HCT116 (cell line): ENCODE data around the gene C5orf58. TPM values are rescaled to one million over a fixed set of nuclear protein-coding genes. Genes with fewer than 3 reads are reported as not detected.

Experiments
- ATAC-seq: fragments of 200-7000 bp; cut with Tn5 transposase; 2 replicates; pipeline ENCODE4 v1.9.1; 2020; ENCODE audit warnings: mild to moderate bottlenecking, moderate library complexity
- BruUV-seq: library from RNA; stranded (reverse); fragments of 400-500 nt; replicated peaks from 2 replicates; lab custom pipeline; 2021; lab: Mats Ljungman, UMichigan
- CTCF ChIA-PET: fragments of 300-600 bp; sonication (Branson Sonifier 250); formaldehyde crosslinking; loops from one replicate; lab custom pipeline; 2021; ENCODE audit warnings: antibody characterized with exemption; lab: Charles Lee
- POLR2A ChIA-PET: fragments of 300-600, 350-600 bp; sonication (Branson Sonifier 250); formaldehyde crosslinking; loops from one replicate; lab custom pipeline; 2021; ENCODE audit warnings: antibody characterized with exemption; lab: Charles Lee
- RAD21 ChIA-PET, 2 experiments: fragments of 300-600 bp; sonication (Branson Sonifier 250); formaldehyde crosslinking; loops; one replicate each; lab custom pipeline; 2023; ENCODE audit warnings: low total read pairs in 2 of 2; ENCODE audit not compliant: uncharacterized antibody in 2 of 2, unreplicated experiment in 2 of 2, low non-redundant PET in 1 of 2; lab: Charles Lee
- DNase-seq: peaks from one replicate; pipeline ENCODE4 v3.0.0-alpha.2; 2010; ENCODE audit warnings: low read depth, low spot score
- H2AFZ ChIP-seq: fragments of 200-600 bp; shearing (Covaris generic), sonication (generic); 2 replicates; pipeline ENCODE4 v1.6.1; 2017; ENCODE audit warnings: low read depth, mixed run types, mixed read lengths, antibody characterized with exemption, low read length; ENCODE audit not compliant: poor library complexity, severe bottlenecking
- H3K27ac ChIP-seq: 2 replicates; pipeline ENCODE4 v1.5.1; 2012; ENCODE audit warnings: low read depth, low read length
- H3K27me3 ChIP-seq: fragments of 200-600 bp; sonication (generic); 2 replicates; pipeline ENCODE4 v1.6.1; 2016; ENCODE audit warnings: mixed run types, low read length, mixed read lengths; ENCODE audit not compliant: insufficient read depth
- H3K36me3 ChIP-seq, 2 experiments: fragments of 200-500 bp in 1 of 2; fragments of 200-600 bp in 1 of 2; sonication (Bioruptor generic) in 1 of 2; sonication (generic) in 1 of 2; 2 replicates each; pipeline versions ENCODE4 v1.5.1 to v1.6.1; 2014 to 2016; ENCODE audit warnings: low read length in 2 of 2, inconsistent platforms in 1 of 2, mixed read lengths in 1 of 2, mixed run types in 1 of 2; ENCODE audit not compliant: insufficient read depth in 2 of 2, control insufficient read depth in 1 of 2
- H3K4me1 ChIP-seq, 2 experiments: fragments of 200-600 bp in 1 of 2; sonication (generic) in 1 of 2; 2 replicates each; pipeline versions ENCODE4 v1.5.1 to v1.6.1; 2012 to 2017; ENCODE audit warnings: low read length in 2 of 2, inconsistent platforms in 1 of 2, mild to moderate bottlenecking in 1 of 2, mixed read lengths in 1 of 2, mixed run types in 1 of 2, moderate library complexity in 1 of 2; ENCODE audit not compliant: insufficient read depth in 2 of 2, control insufficient read depth in 1 of 2
- H3K4me2 ChIP-seq: fragments of 200-600 bp; sonication (generic); 2 replicates; pipeline ENCODE4 v1.6.1; 2017; ENCODE audit warnings: mixed run types, low read length, mixed read lengths
- H3K4me3 ChIP-seq, 2 experiments: fragments of 200-600 bp in 1 of 2; sonication (generic) in 1 of 2; replicated peaks in 1 of 2; 2 replicates each; pipeline ENCODE4 v1.5.1; 2011 to 2016; ENCODE audit warnings: low read length in 2 of 2, control low read depth in 1 of 2, low read depth in 1 of 2, mild to moderate bottlenecking in 1 of 2, mixed read lengths in 1 of 2, mixed run types in 1 of 2
- H3K79me2 ChIP-seq: fragments of 200-600 bp; sonication (generic); 2 replicates; pipeline ENCODE4 v1.6.1; 2017; ENCODE audit warnings: mild to moderate bottlenecking, mixed run types, low read length, moderate library complexity, mixed read lengths; ENCODE audit not compliant: insufficient read depth
- H3K9ac ChIP-seq: fragments of 200-600 bp; sonication (generic); 2 replicates; pipeline ENCODE4 v1.6.1; 2016; ENCODE audit warnings: low read length, mixed read lengths
- H3K9me2 ChIP-seq: fragments of 200-600 bp; sonication (generic), shearing (Covaris generic); 2 replicates; pipeline ENCODE4 v1.6.1; 2017; ENCODE audit warnings: mixed run types, mild to moderate bottlenecking, moderate library complexity; ENCODE audit not compliant: insufficient read depth
- H3K9me3 ChIP-seq, 2 experiments: fragments of 200-500 bp in 1 of 2; fragments of 200-600 bp in 1 of 2; sonication (Bioruptor generic) in 1 of 2; sonication (generic) in 1 of 2; 2 replicates each; pipeline ENCODE4 v1.6.1; 2014 to 2017; ENCODE audit warnings: low read length in 2 of 2, mixed read lengths in 2 of 2, inconsistent platforms in 1 of 2, low read depth in 1 of 2, mild to moderate bottlenecking in 1 of 2, mixed run types in 1 of 2, moderate library complexity in 1 of 2; ENCODE audit not compliant: control insufficient read depth in 1 of 2, insufficient read depth in 1 of 2
- H4K20me1 ChIP-seq: fragments of 200-600 bp; sonication (generic), shearing (Covaris generic); 2 replicates; pipeline ENCODE4 v1.6.1; 2017; ENCODE audit warnings: mixed run types, mild to moderate bottlenecking, moderate library complexity; ENCODE audit not compliant: insufficient read depth
- ATF3 ChIP-seq: IDR thresholded peaks from 2 replicates; pipeline ENCODE4 v1.6.1; 2012
- EZH2phosphoT487 ChIP-seq: fragments of 200-600 bp; IDR thresholded peaks from 2 replicates; pipeline ENCODE4 v1.6.1; 2018; ENCODE audit warnings: antibody characterized with exemption, borderline replicate concordance
- FOSL1 ChIP-seq: IDR thresholded peaks from 2 replicates; pipeline ENCODE4 v1.6.1; 2012; ENCODE audit warnings: low read depth
- JUND ChIP-seq: IDR thresholded peaks from 2 replicates; pipeline ENCODE4 v1.6.1; 2012
- POLR2A ChIP-seq: IDR thresholded peaks from 2 replicates; pipeline ENCODE4 v1.7.0; 2011; ENCODE audit warnings: borderline replicate concordance; ENCODE audit not compliant: insufficient read depth, insufficient read length; ENCODE audit errors: extremely low read depth
- POLR2AphosphoS5 ChIP-seq: IDR thresholded peaks from 2 replicates; pipeline ENCODE4 v1.6.1; 2011; ENCODE audit warnings: mild to moderate bottlenecking, low read depth, low read length, moderate library complexity
- SIN3A ChIP-seq: IDR thresholded peaks from 2 replicates; pipeline ENCODE4 v1.6.1; 2012; ENCODE audit warnings: low read depth
- SP1 ChIP-seq: IDR thresholded peaks from 2 replicates; pipeline ENCODE4 v1.6.1; 2012; ENCODE audit warnings: low read depth
- SRF ChIP-seq: IDR thresholded peaks from 2 replicates; pipeline ENCODE4 v1.6.1; 2012; ENCODE audit warnings: low read depth
- TCF7L2 ChIP-seq: IDR thresholded peaks from 2 replicates; pipeline ENCODE4 v1.7.0; 2011; ENCODE audit warnings: borderline replicate concordance, inconsistent platforms; ENCODE audit not compliant: insufficient read depth, insufficient read length; ENCODE audit errors: extremely low read depth
- YY1 ChIP-seq: IDR thresholded peaks from 2 replicates; pipeline ENCODE4 v1.6.1; 2011; ENCODE audit warnings: low read length, low read depth, moderate library complexity, mild to moderate bottlenecking; ENCODE audit not compliant: insufficient replicate concordance; ENCODE audit errors: extremely low read depth
- ZBTB33 ChIP-seq: IDR thresholded peaks from 2 replicates; pipeline ENCODE4 v1.6.1; 2011; ENCODE audit warnings: mild to moderate bottlenecking, low read length, moderate library complexity; ENCODE audit not compliant: insufficient replicate concordance; ENCODE audit errors: extremely low read depth
- ZFX ChIP-seq: fragments of 450-650 bp; IDR thresholded peaks from 2 replicates; pipeline ENCODE4 v1.6.1; 2017
- ZNF274 ChIP-seq: fragments of 200-500 bp; sonication (Bioruptor generic); IDR thresholded peaks from 2 replicates; pipeline ENCODE4 v1.6.1; 2014; ENCODE audit warnings: mild to moderate bottlenecking, low read depth, low read length, inconsistent platforms
- intact Hi-C: fragments of 100-400 bp; cut with micrococcal nuclease; formaldehyde crosslinking; loops from 2 replicates; pipeline ENCODE4 v1.10.0; 2022
- total RNA-seq: library from RNA; stranded (reverse); gene quantifications from one replicate; pipeline ENCODE4 v1.2.1, GENCODE V29; 2021; ENCODE audit not compliant: unreplicated experiment

Gene C5orf58
- total RNA-seq, 1 experiment from 2014 or later = not detected

GRCh38 chr5:170268884-170269283 is 36.1 kb downstream of the C5orf58 start:
- no peak for ATAC-seq
- intact Hi-C loops = loop anchor here (1.0 to 5.0 kb wide), 3 partner anchors 46 to 363 kb away; no protein-coding TSS in a partner anchor
- ChIA-PET RAD21 (no interaction called here), CTCF (interaction anchor here (3.8 kb wide), 1 partner anchor 70 kb away, joined by 30 read pairs; no protein-coding TSS in a partner anchor), POLR2A (no interaction called here)
- no TSS peak for BruUV-seq
- Histone ChIP-seq H3K79me2 (no peaks in the 10 kb centered on the region), H2AFZ (no peak overlapping the region), H3K4me1 (no peaks in the 10 kb centered on the region), H3K9me3 (no peaks in the 10 kb centered on the region), H3K27ac (no peak overlapping the region), H3K9ac (no peak overlapping the region), H3K4me3 (no peak overlapping the region), H3K27me3 (peaks cover 31% of the 10 kb centered on the region), H4K20me1 (no peaks in the 10 kb centered on the region), H3K4me2 (no peak overlapping the region), H3K36me3 (no peaks in the 10 kb centered on the region), H3K9me2 (no peaks in the 10 kb centered on the region)
- DNase-seq = no peak
- TF ChIP-seq POLR2AphosphoS5 = no peak
- TF ChIP-seq FOSL1 = no peak
- no peak for TF ChIP-seq SIN3A
- no peak for TF ChIP-seq YY1
- no peak for TF ChIP-seq POLR2A
- no peak for TF ChIP-seq TCF7L2
- TF ChIP-seq SP1 = no peak
- TF ChIP-seq ZBTB33 = no peak
- no peak for TF ChIP-seq ZNF274
- TF ChIP-seq JUND = no peak
- no peak for TF ChIP-seq EZH2phosphoT487
- no peak for TF ChIP-seq ATF3
- TF ChIP-seq SRF = no peak
- TF ChIP-seq ZFX = no peak
